Small intestine (tissue), 7 donors: ENCODE data around the gene LUZP1. TPM values are rescaled to one million over a fixed set of nuclear protein-coding genes. Genes with fewer than 3 reads are reported as not detected.
A peak's percentile ranks its signal among the peaks of the same experiment; 100 is the strongest.
"Not testable (repeated sequence)": the region's sequence is repeated elsewhere in the genome, so short reads cannot be mapped to it uniquely, and the experiment has no call there.

Source experiments
- DNase-seq, 2 donors: peaks; one replicate each; pipeline versions ENCODE4 v3.0.0 to v3.0.0-alpha.2; 2013
- FAIRE-seq: peaks from 2 replicates; lab custom pipeline; 2012; peaks lifted over from hg19 to GRCh38; lab: Jason Lieb, UNC
- H3K27ac ChIP-seq, 3 donors: one replicate each; pipeline ENCODE4 v1.5.1; 2013; ENCODE audit warnings: low read length in 2 of 3, mild to moderate bottlenecking in 2 of 3, control low read depth in 1 of 3, inconsistent platforms in 1 of 3, low read depth in 1 of 3, moderate library complexity in 1 of 3
- H3K27me3 ChIP-seq, 3 donors: one replicate each; pipeline ENCODE4 v1.6.1; 2013; ENCODE audit warnings: low read length in 3 of 3, inconsistent platforms in 1 of 3; ENCODE audit not compliant: control insufficient read depth in 3 of 3, insufficient read depth in 3 of 3
- H3K36me3 ChIP-seq, 3 donors: one replicate each; pipeline ENCODE4 v1.6.1; 2013; ENCODE audit warnings: low read length in 3 of 3, inconsistent platforms in 1 of 3, low read depth in 1 of 3, mild to moderate bottlenecking in 1 of 3, moderate library complexity in 1 of 3; ENCODE audit not compliant: control insufficient read depth in 3 of 3, insufficient read depth in 2 of 3
- H3K4me1 ChIP-seq, 3 donors: one replicate each; pipeline ENCODE4 v1.6.1; 2013; ENCODE audit warnings: low read length in 2 of 3, inconsistent platforms in 1 of 3, low read depth in 1 of 3, mild to moderate bottlenecking in 1 of 3, moderate library complexity in 1 of 3; ENCODE audit not compliant: control insufficient read depth in 3 of 3, insufficient read depth in 2 of 3
- H3K4me3 ChIP-seq, 3 donors: one replicate each; pipeline ENCODE4 v1.5.1; 2013; ENCODE audit warnings: low read length in 3 of 3, control low read depth in 1 of 3, inconsistent platforms in 1 of 3, low read depth in 1 of 3, mild to moderate bottlenecking in 1 of 3, moderate library complexity in 1 of 3
- H3K9me3 ChIP-seq, 2 donors: one replicate each; pipeline ENCODE4 v1.6.1; 2013; ENCODE audit warnings: low read depth in 1 of 2, low read length in 1 of 2; ENCODE audit not compliant: control insufficient read depth in 2 of 2, insufficient read depth in 1 of 2
- WGBS, 3 donors: extraction: QIAGEN DNeasy Blood & Tissue Kit; methylation state at CpG; one replicate each; pipeline ENCODE4 v1.1.7; 2013; 5-methylcytosine and 5-hydroxymethylcytosine counted together
- polyA plus RNA-seq, 4 donors: library from polyadenylated mRNA; stranded (reverse) in 3 of 4; unstranded in 1 of 4; fragments of 200-250 nt in 3 of 4; fragments of 120-200 nt in 1 of 4; gene quantifications; one replicate each; pipeline versions ENCODE4 v1.2.1 to v1.2.3, GENCODE V29; 2013
- donor health status: healthy with polysubstance abuse.
- donor health status: control.
- donor health status: control.
- donor health status: Bipolar disorder and iron deficiency.
- donor health status: healthy.

The LUZP1 gene
- polyA plus RNA-seq, 4 donors: 14.1 to 22.0 (median 19.5) TPM

DNA sequence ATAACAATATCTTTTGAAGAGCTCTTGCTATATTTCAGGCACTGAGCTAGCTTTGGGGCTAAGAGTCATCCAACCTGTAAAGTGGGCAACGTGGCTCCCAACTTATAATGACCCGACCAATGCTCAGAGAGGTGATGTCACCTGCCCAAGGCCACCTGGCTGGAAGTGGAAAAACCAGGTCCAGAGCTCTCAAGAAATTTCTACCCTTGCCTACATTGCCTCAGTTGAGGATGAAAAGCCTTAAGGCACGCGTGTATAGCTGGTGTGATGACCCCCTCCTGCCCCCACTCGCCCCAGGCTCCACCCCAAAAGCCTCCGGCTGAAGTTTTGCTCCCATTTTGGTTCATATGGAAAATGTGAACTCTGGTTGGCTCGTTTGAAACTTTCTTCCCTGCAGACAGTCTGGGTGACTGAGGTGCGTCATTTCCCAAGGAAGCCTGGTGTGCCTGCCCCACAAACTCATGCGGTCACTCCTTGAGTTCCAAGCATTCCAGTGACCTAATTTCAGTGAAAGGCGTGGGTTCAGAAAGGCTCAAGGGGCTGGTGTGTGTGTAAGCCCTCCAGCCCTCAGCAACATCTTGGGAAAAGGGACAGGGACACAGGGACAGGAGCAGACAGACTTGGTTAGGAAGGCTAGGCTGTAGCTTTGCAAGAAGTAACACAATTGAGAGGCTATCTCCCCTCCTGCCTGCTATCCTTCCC, 28.1 kb upstream of the LUZP1 start:
- H3K4me3 ChIP-seq: no peak overlapping the region
- H3K27ac ChIP-seq: no peak overlapping the region
- H3K9me3 ChIP-seq: no peaks in the 10 kb centered on the region
- no peak for DNase-seq
- peaks cover 0 to 6% (median 0%) of the 10 kb centered on the region in 3 donors for H3K36me3 ChIP-seq
- no peaks in the 10 kb centered on the region for H3K27me3 ChIP-seq
- 76 to 80% (median 79%) methylated on average over 10 of the region's 10 CpGs for WGBS, 3 donors
- H3K4me1 ChIP-seq: no peaks in the 10 kb centered on the region
- no peak for FAIRE-seq

DNA sequence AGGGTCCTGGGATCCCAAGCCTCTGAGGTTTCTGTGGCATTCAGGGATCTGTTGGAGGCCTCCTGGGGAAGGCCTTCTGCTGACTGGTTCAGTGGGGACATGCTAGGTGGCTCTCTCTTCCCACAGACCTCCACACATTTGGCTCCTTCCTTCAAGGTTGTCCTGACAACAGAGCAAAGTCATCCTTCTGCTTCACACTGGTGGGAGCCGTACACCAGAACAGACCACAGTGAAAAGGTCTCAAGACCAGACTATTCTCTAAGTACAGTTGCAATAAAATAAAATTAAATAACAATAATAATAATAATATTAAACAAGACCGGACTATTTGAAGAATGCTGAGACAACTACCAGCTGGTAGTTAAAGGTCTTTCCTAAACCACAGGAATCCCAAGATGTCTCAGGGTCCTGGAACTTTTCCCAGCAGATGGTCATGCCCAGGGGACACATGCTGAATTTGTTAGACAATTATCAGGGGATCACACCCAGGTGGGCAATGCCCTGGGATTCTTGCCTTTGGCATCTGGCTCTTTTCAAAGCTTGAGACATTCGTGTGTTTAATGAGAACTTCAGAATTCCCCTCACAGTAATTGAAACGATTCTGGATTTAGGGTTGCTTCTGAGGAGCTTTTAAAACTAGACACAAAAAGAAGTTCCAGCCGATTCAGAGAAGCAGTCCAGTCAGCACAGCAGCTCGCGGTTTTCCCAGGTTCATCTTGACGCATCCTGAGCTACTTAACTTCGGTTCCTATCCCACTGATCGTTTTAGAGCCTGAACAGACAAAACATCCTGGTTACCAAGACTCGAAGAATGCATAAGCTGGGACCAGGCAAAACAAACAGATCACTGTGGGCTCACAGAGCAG, 25.7 kb upstream of the LUZP1 start:
- no peak for DNase-seq
- Histone ChIP-seq H3K36me3 (peaks cover 0 to 6% (median 0%) of the 10 kb centered on the region in 3 donors), H3K27ac (no peak overlapping the region), H3K27me3 (no peaks in the 10 kb centered on the region), H3K4me1 (no peaks in the 10 kb centered on the region), H3K9me3 (no peaks in the 10 kb centered on the region), H3K4me3 (no peak overlapping the region)
- WGBS, 3 donors: 65 to 84% (median 72%) methylated on average over 11 of the region's 11 CpGs
- FAIRE-seq: no peak

DNA sequence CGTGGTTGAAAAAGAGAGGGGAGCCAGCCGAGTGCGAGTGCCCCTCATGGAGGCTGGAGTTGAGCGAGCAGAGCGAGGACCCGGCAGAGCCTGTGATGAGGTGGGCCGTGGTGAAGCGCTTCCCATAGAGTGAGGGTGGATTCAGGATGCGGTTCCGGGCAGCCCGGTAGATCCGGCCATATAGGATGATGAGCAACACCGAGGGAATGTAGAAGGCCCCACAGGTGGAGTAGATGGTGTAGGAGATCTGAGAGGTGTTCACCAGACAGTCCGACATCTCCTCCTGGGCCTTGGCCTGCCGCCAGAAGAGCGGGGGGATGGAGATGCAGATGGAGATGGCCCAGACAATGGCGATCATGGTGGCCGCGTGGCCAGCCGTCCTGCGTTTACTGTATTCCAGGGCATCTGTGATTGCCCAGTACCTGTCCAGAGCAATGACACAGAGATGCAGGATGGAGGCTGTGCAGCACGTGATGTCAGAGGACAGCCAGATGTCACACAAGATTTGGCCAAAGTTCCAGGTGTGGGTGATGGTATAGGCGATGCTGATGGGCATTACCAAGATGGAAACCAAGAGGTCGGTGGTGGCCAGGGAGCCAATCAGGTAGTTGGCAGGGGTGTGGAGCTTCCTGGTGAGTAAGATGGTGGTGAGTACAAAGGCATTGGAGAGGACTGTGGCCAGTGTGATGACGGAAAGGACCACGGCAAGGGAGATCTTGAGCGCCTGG, 24.9 kb upstream of the LUZP1 start:
- H3K27me3 ChIP-seq: no peaks in the 10 kb centered on the region
- peaks cover 0 to 4% (median 0%) of the 10 kb centered on the region in 3 donors for H3K4me1 ChIP-seq
- no peak overlapping the region for H3K27ac ChIP-seq
- no peak overlapping the region for H3K4me3 ChIP-seq
- H3K9me3 ChIP-seq: no peaks in the 10 kb centered on the region
- FAIRE-seq (no peak), DNase-seq (no peak)
- peaks cover 0 to 6% (median 0%) of the 10 kb centered on the region in 3 donors for H3K36me3 ChIP-seq
- WGBS, 3 donors: 94 to 95% (median 94%) methylated on average over 27 of the region's 27 CpGs

DNA sequence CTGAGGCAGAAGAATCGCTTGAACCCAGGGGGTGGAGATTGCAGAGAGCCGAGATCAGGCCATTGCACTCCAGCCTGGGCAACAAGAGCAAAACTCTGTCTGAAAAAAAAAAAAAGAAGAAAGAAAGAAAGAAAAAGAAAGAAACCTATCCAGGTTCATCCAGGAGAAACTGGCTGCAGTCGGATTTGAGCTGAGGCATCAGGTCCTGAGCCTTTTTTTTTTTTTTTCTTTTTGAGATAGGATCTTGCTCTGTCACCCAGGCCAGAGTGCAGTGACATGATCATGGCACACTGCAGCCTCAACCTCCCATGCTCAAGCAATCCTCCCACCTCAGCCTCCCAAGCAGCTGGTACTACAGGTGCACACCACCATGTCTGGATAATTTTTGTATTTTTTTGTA, 22.5 kb upstream of the LUZP1 start:
- H3K9me3 ChIP-seq: no peaks in the 10 kb centered on the region
- FAIRE-seq: no peak
- no peak for DNase-seq
- H3K4me1 ChIP-seq: peaks cover 0 to 18% (median 2%) of the 10 kb centered on the region in 3 donors
- peaks cover 0 to 6% (median 0%) of the 10 kb centered on the region in 3 donors for H3K36me3 ChIP-seq
- H3K4me3 ChIP-seq: no peak overlapping the region
- no peak overlapping the region for H3K27ac ChIP-seq
- H3K27me3 ChIP-seq: no peaks in the 10 kb centered on the region
- 94 to 97% (median 94%) methylated on average over 3 of the region's 3 CpGs for WGBS, 3 donors

DNA sequence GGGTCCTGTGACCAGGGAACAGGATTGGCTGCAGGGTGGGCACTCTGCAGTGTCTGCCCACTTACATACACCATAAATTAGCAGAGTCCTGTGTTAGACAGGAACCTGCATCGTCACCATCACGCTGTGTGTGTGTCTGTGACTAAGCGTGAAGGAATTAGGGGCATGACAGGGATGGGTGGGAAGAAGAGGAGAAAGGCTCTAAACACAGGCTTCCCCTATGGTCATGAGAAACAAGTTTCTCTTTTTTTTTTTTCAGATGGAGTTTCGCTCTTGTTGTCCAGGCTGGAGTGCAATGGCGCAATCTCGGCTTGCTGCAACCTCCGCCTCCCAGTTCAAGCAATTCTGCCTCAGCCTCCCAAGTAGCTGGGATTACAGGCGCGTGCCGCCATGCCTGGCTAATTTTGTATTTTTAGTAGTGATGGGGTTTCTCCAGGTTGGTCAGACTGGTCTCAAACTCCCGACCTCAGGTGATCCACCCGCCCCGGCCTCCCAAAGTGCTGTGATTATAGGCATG, 20.3 kb upstream of the LUZP1 start:
- FAIRE-seq, H3K36me3 ChIP-seq, H3K9me3 ChIP-seq, H3K27me3 ChIP-seq, H3K4me3 ChIP-seq: not testable (repeated sequence)
- DNase-seq: peak in 1 of 2 donors; percentile 42
- Histone ChIP-seq H3K4me1 (peaks cover 0 to 20% (median 4%) of the 10 kb centered on the region in 3 donors), H3K27ac (peak overlapping the region in 1 of 3 donors; percentile 78)
- 88 to 95% (median 91%) methylated on average over 12 to 13 of the region's 13 CpGs for WGBS, 3 donors

DNA sequence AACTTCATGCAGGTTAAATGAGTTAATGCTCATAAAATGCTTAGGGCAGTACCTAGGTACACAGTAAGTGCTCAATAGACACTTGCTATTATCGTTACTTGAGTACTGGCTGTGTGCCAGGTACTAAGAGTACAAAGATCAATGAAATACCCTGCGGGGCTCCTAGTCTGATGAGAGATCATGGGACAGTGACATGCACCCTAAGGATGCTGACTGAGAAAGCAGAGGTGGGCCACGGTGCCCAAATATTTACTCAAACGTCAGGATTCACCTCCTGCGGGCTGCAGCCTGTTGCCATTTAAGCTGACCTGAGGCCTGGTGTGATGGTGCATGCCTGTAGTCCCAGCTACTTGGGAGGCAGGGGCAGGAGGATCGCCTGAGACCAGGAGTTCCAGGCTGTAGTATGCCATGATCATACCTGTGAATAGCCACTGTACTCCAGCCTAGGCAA, 19.8 kb upstream of the LUZP1 start:
- peak overlapping the region in 2 of 3 donors; percentile 78 to 79 for H3K27ac ChIP-seq
- FAIRE-seq (no peak), DNase-seq (peak; percentile 88 to 92)

DNA sequence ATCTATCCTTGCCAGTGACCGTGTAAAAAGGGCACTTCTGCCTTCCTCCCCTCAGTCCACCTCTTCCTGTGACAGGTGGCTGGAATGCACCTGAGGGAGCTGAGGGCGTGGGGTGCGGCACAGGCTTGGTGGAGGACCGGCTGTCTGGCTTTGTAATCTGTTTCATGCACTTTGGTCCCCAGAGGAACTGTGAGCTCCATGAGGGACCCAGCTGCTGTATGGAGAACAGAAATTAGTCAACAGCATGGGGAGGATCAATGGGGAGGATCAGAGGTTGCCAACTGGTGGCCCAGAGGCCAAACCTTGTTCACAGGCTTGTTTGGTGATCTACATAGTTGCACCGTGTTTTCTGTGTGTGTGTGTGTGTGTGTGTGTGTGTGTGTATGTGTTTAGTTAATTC, 19.0 kb upstream of the LUZP1 start:
- WGBS, 3 donors: 14 to 61% (median 35%) methylated on average over 5 of the region's 5 CpGs
- Histone ChIP-seq H3K27me3 (no peaks in the 10 kb centered on the region), H3K9me3 (no peaks in the 10 kb centered on the region), H3K27ac (peak overlapping the region; percentile 78 to 82 (median 79)), H3K36me3 (no peaks in the 10 kb centered on the region), H3K4me1 (peaks cover 0 to 20% (median 7%) of the 10 kb centered on the region in 3 donors), H3K4me3 (no peak overlapping the region)
- DNase-seq (peak; percentile 90 to 98), FAIRE-seq (no peak)

More for the DNA sequence above, 19.8 kb upstream of the LUZP1 start:
- Histone ChIP-seq H3K4me3 (no peak overlapping the region), H3K36me3 (peaks cover 0 to under 1% (median 0%) of the 10 kb centered on the region in 3 donors), H3K9me3 (no peaks in the 10 kb centered on the region), H3K27me3 (no peaks in the 10 kb centered on the region), H3K4me1 (peaks cover 0 to 20% (median 4%) of the 10 kb centered on the region in 3 donors)
- WGBS, 3 donors: 28 to 52% (median 52%) methylated on average over 6 of the region's 6 CpGs

DNA sequence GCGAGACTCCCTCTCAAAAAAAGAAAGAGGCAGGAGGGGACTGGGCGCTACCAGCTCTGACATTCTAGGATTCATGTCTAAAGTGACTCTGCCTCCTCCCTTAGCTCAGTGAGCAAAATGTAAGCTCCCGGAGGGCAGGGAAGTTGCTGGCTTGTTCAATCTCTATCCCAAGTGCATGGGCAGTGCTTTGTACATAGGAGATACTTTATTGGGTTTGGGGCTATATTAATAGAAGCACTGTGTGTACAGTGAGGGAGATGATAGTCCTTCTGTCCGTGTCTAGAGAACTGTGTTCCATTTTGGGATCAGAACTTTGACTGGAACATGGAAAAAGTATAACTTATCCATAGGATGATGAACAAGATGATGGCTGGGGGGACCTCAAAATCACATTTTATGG, 16.7 kb upstream of the LUZP1 start:
- no peak for DNase-seq
- no peaks in the 10 kb centered on the region for H3K36me3 ChIP-seq
- no peak overlapping the region for H3K27ac ChIP-seq
- H3K9me3 ChIP-seq: no peaks in the 10 kb centered on the region
- H3K4me1 ChIP-seq: peaks cover 0 to 20% (median 7%) of the 10 kb centered on the region in 3 donors
- WGBS, 3 donors: 64 to 76% (median 72%) methylated on average over 4 of the region's 4 CpGs
- FAIRE-seq: no peak
- no peaks in the 10 kb centered on the region for H3K27me3 ChIP-seq
- no peak overlapping the region for H3K4me3 ChIP-seq
